OCI-LY3 (cell line): Measurements from ENCODE around the gene STAT5B.

Experiments used
- CTCF ChIP-seq: fragments of 200-600, 300-600 bp; sonication (generic); IDR thresholded peaks from 2 replicates; pipeline ENCODE4 v1.5.1; 2014; ENCODE audit warnings: antibody characterized with exemption, low read length, low read depth
- EZH2phosphoT487 ChIP-seq: fragments of 200-600 bp; shearing (Covaris generic); IDR thresholded peaks from 2 replicates; pipeline ENCODE4 v1.6.1; 2018; ENCODE audit warnings: antibody characterized with exemption, mixed run types, low read depth

- no peak for TF ChIP-seq CTCF
- TF ChIP-seq EZH2phosphoT487, result no peak
Observed at GRCh38 chr17:42316755-42317154, 40.6 kb upstream of the STAT5B start.
